Measurements from ENCODE around the gene ATXN10. TPM values are rescaled to one million over a fixed set of nuclear protein-coding genes. Genes with fewer than 3 reads are reported as not detected.

ATXN10 gene
- total RNA-seq, 4 donors from 2014 or later, result 78.5 to 152 (median 113) TPM

DNA sequence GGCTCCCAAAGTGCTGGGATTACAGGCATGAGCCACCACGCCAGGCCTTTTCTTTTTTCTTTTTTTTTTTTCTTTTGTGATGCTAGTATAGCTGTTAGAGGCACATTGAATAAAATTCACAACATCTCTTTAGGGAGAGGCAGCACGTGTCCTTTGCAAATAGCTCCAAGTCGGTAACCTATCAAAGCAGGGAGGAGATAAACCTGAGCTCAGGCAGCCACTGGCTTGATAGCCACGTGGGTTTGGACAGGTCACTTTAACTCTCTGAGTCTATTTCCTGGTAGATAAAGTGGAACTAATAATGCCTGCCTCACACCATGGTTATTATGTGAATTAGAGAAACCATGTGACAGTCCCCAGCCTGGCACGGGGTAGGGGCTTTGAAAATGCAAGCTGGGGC lies 43.1 kb upstream of the ATXN10 start:
- Histone ChIP-seq H3K4me1 (no peaks in the 10 kb centered on the region), H3K27ac (no peak overlapping the region), H3K4me3 (no peak overlapping the region), H3K9me3 (no peaks in the 10 kb centered on the region), H3K27me3 (peaks cover 86% of the 10 kb centered on the region), H3K36me3 (peaks cover 0 to 7% of the 10 kb centered on the region in 2 donors)
- ATAC-seq, result no peak
- 58 to 94% methylated on average over 2 to 4 of the region's 5 CpGs for WGBS, 2 donors (ENCODE audit: low coverage in 1 of 2)
- TF ChIP-seq EP300 (IDR thresholded peaks at IDR 0.05) (no peak), POLR2A (IDR thresholded peaks at IDR 0.05) (no peak), POLR2AphosphoS5 (IDR thresholded peaks at IDR 0.05) (no peak)
- TF ChIP-seq, protein P1, sequence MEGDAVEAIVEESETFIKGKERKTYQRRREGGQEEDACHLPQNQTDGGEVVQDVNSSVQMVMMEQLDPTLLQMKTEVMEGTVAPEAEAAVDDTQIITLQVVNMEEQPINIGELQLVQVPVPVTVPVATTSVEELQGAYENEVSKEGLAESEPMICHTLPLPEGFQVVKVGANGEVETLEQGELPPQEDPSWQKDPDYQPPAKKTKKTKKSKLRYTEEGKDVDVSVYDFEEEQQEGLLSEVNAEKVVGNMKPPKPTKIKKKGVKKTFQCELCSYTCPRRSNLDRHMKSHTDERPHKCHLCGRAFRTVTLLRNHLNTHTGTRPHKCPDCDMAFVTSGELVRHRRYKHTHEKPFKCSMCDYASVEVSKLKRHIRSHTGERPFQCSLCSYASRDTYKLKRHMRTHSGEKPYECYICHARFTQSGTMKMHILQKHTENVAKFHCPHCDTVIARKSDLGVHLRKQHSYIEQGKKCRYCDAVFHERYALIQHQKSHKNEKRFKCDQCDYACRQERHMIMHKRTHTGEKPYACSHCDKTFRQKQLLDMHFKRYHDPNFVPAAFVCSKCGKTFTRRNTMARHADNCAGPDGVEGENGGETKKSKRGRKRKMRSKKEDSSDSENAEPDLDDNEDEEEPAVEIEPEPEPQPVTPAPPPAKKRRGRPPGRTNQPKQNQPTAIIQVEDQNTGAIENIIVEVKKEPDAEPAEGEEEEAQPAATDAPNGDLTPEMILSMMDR (IDR thresholded peaks at IDR 0.05), result no peak

DNA sequence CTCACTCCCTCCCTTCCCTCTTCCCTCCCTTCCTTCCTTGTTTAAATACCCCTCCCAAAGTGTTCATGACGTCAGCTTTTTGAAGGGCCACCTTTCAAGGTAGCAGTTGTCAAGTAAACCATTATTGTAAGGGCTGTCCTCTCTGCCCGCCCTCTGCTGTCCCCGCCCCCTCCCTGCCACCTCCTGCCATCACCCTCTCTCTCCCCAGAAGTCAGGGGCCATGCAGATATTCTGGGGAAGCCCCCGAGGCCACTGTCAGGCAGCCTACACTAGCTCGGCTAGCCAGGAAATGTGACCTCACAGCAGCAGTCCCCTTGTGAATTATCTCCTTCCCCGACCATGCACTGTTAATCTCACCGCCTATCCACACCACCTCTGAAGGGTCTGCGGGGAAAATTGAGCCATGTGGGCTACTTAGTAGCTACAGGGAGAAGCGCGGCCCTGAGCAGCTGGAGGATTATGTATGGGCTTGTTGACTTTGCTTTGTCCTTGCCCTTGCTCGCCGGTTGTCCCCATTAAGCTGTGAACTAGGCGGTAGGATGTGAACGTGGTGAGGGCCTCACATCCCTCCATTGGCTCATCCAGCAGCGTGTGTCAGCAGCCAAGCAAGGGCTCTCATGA lies 42.1 kb upstream of the ATXN10 start:
- WGBS, 2 donors (ENCODE audit: low coverage in 1 of 2), result 50 to 66% methylated on average over 2 to 6 of the region's 15 CpGs
- no peak overlapping the region for H3K4me3 ChIP-seq
- H3K27ac ChIP-seq, result no peak overlapping the region
- TF ChIP-seq EP300 (IDR thresholded peaks at IDR 0.05) (no peak), POLR2A (IDR thresholded peaks at IDR 0.05) (no peak), POLR2AphosphoS5 (IDR thresholded peaks at IDR 0.05) (no peak)
- TF ChIP-seq, protein P1 (IDR thresholded peaks at IDR 0.05), result no peak
- H3K4me1 ChIP-seq, result no peaks in the 10 kb centered on the region
- H3K36me3 ChIP-seq, result peaks cover 0 to 7% of the 10 kb centered on the region in 2 donors
- no peak for ATAC-seq
- no peaks in the 10 kb centered on the region for H3K9me3 ChIP-seq
- peaks cover 96% of the 10 kb centered on the region for H3K27me3 ChIP-seq

DNA sequence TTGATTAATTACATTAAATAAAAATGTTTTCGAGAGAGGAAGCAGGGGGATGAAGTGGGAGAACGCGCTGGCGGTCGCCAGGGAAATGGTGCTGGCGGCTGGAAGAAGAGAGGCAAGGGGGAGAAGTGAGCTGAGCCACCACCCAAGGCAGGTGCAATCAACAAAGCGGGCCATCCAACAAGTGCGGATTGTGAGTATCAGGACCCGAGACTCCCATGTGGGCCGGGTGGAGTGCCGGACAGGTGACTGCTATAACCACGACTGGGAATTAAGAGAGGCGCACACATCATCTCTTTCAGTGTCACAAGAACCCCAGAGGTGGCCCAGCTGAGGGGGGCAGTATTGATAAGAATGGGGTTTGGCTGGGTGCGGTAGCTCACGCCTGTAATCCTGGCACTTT lies 41.2 kb upstream of the ATXN10 start:
- Histone ChIP-seq H3K36me3 (peaks cover 0 to 7% of the 10 kb centered on the region in 2 donors), H3K27me3 (peaks cover 88% of the 10 kb centered on the region), H3K4me3 (no peak overlapping the region), H3K27ac (no peak overlapping the region), H3K4me1 (no peaks in the 10 kb centered on the region), H3K9me3 (no peaks in the 10 kb centered on the region)
- TF ChIP-seq POLR2AphosphoS5 (IDR thresholded peaks at IDR 0.05) (no peak), EP300 (IDR thresholded peaks at IDR 0.05) (no peak), POLR2A (IDR thresholded peaks at IDR 0.05) (no peak)
- TF ChIP-seq, protein P1 (IDR thresholded peaks at IDR 0.05), result no peak
- ATAC-seq, result no peak
- WGBS, 2 donors (ENCODE audit: low coverage in 1 of 2), result 94 to 100% methylated on average over 4 to 12 of the region's 15 CpGs

DNA sequence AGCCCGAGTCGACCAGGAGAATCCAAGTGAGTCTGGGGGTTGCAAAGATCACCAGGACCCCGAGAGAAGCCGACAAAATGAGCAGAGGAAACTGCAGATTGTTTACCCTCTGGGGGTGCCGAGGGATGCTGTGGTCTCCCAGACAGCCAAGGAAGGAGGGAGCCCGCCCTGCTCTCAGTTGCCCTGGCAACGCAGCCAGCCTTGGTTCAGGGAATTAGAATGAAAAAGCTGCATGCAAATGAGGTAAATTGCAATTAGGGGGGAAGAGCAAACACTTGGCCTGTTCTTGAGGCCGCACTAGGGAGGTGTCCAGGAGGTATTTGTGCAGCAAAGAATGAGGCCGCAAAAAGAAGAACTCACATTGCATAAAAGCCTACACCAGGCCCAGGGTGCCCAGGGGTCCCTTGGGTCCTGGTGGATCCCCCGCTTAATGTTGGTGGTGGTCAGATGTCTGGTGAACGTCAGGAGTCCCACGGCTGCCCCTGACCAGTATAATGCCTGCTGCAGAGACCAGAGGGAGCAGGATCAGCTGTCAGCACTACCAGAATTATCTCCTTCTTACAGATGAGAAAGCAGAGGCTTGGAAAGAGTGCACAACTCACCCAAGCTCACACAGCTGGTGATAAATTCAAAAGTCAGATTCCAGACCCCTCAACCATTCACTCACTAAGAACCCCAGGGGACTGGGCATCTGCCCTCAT lies 40.3 kb upstream of the ATXN10 start:
- 48 to 54% methylated on average over 9 to 10 of the region's 12 CpGs for WGBS, 2 donors (ENCODE audit: low coverage in 1 of 2)
- no peaks in the 10 kb centered on the region for H3K4me1 ChIP-seq
- H3K9me3 ChIP-seq, result no peaks in the 10 kb centered on the region
- H3K27ac ChIP-seq, result no peak overlapping the region
- no peak overlapping the region for H3K4me3 ChIP-seq
- peaks cover 0 to 7% of the 10 kb centered on the region in 2 donors for H3K36me3 ChIP-seq
- no peak for ATAC-seq
- peaks cover 81% of the 10 kb centered on the region for H3K27me3 ChIP-seq
- TF ChIP-seq, protein P1 (IDR thresholded peaks at IDR 0.05), result no peak
- TF ChIP-seq EP300 (IDR thresholded peaks at IDR 0.05) (no peak), POLR2A (IDR thresholded peaks at IDR 0.05) (no peak), POLR2AphosphoS5 (IDR thresholded peaks at IDR 0.05) (no peak)

DNA sequence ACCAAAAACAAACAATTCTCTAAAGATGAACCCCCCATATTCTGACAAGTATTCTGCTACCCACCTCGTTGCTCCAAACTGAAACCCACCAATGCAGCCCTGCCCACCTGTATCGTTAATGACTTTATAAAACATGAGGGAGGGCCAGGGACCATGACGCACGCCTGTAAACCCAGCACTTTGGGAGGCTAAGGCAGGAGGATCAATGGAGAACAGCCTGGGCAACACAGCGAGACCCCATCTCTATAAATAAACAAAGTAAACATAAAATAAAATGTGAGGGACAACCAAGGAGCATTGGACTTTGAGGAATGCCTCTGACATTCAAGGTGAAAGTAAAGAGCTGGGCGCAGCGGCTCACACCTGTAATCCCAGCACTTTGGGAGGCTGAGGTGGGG lies 39.8 kb upstream of the ATXN10 start:
- 87 to 100% methylated on average over 2 to 3 of the region's 7 CpGs for WGBS, 2 donors (ENCODE audit: low coverage in 1 of 2)
- Histone ChIP-seq H3K27ac (no peak overlapping the region), H3K36me3 (peaks cover 0 to 6% of the 10 kb centered on the region in 2 donors), H3K4me1 (no peaks in the 10 kb centered on the region), H3K9me3 (no peaks in the 10 kb centered on the region), H3K4me3 (no peak overlapping the region), H3K27me3 (peaks cover 78% of the 10 kb centered on the region)
- TF ChIP-seq POLR2A (IDR thresholded peaks at IDR 0.05), result no peak
- ATAC-seq, result no peak

Data from gastroesophageal sphincter (tissue), 4 donors.